NCI-H146 treated with DMSO at 0.1 percent for 48 hours (cell line): ENCODE data around the gene FAM240A.
"Not testable (repeated sequence)": the region's sequence is repeated elsewhere in the genome, so short reads cannot be mapped to it uniquely, and the experiment has no call there.

Source experiments
- DNase-seq: peaks from one replicate; lab custom pipeline; 2025; ENCODE audit not compliant: unreplicated experiment; lab: John Stamatoyannopoulos, UW

Gene FAM240A

DNA sequence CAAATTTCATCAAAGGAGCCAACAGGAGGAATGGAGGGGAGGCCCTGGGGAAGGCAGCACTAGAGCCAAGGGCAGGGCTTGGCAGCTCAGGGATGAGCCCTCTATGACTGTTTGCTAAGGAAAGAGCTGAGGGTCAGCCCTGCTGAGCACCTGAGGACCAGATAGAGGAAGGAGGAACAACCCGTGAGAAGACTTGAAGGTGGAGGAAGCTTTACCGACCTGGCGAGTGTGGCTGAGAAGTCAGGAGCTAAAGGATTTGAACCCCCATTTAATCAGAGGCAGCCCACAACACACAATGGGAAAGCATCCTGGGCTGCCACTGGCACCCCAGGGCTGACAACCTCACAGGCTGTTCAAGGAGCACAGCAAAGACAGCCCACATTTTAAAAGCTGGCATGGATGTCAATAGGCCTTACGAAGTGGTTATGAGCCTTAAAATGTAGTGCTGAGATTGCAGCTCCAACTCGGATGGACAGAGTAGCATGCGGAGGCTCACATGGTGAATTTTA is 25.5 kb upstream of the FAM240A start:
- no peak for DNase-seq

DNA sequence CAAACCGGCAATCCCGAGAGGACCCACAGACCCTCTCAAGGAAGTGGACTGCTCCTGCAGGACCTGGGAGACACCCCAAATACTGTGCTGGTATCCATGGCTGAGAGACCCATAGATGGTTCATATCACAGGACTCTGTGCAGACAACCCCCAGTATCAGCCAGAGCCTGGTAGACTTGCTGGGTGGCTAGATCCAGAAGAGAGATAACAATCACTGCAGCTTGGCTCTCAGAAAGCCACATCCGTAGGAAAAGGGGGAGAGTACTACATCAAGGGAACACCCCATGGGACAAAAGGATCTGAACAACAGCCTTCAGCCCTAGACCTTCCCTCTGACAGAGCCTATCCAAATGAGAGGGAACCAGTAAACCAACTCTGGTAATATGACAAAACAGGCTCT is 25.1 kb upstream of the FAM240A start:
- DNase-seq, result not testable (repeated sequence)

DNA sequence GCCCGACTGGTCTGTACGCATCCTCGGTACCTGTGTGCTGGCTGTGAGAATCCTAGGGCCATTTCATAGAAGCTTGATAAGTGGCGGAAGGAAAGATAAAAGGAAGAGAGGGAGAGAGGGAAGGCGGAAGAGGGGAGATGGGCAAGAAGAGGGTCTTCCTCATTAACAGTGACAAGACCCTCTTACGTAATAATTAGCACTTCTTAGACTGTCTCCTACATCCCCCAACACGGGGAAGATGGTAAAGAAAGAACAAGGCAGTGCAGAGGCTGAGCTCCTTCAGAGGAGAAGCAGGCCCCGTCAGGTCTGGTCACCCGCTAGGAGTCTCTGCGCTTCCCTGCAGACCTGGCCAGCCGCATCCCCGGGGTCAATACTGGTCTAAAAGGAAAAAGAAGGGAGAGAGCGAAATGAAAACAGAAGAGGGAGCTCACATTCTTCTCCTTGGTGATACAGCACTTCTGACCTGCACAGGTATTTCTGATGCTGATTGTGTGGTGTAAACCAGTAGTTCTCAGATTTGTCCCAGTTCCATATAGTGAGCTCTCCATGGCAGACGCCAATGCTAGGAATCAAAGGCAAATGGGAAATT is 19.0 kb upstream of the FAM240A start:
- DNase-seq, result no peak

DNA sequence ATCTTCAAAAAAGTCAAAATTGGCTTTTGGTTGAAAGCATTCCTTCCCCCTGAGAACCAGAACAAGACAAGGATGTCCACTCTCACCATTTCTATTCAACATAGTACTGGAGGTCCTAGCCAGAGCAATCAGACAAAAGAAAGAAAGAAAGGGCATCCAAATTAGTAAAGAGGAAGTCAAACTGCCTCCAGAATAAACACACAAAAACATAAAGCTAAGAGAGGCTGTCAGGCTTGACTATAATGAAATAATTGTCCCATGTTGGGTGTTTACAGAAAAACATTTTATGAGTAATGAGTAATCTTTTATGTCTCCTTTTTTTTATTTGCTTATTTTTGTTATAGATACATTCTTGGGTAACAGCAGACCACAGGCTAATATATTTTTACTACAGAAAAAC is 18.3 kb upstream of the FAM240A start:
- no peak for DNase-seq

DNA sequence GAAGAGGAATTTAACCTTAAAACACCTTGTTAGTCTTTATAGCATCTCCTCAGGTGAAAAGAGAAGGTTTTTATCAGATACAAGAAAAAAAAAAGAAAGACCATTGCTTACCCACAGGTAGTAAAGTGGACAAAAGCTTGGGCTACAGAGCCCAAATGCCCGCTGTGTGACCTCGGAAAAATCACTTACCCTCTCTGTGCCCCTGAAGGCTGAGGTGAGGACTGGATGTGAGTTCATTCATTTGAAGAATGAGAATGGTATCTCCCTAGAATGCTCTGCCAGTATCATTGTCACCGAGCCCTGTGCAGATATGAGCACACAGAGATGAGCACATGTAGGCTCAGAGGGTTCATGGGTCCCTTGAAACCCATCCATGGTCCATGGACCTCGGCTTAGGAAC is 17.6 kb upstream of the FAM240A start:
- no peak for DNase-seq

DNA sequence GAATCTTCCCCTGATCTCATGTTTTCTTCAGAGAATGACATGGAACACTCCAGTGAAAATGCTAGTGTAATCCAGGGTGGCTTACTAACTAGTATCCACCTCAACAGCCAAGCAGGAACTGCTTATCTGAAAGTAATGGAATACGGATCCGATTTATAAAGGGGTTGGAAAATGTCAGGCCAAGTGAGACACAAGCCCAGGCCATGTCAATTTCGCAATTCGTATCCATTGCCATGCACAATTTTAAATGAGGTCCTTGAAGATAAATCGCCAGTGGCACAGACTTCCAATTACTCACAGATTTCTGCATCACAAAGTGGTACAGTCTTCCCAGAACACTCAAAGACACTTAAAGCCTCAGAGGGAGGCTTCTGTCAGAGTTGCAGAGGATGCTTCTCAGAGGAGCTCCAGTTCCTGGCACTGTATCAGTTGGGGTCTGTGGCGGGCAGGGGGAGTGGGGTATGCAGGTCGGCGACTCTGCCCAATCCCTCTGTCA is 16.5 kb upstream of the FAM240A start:
- no peak for DNase-seq

DNA sequence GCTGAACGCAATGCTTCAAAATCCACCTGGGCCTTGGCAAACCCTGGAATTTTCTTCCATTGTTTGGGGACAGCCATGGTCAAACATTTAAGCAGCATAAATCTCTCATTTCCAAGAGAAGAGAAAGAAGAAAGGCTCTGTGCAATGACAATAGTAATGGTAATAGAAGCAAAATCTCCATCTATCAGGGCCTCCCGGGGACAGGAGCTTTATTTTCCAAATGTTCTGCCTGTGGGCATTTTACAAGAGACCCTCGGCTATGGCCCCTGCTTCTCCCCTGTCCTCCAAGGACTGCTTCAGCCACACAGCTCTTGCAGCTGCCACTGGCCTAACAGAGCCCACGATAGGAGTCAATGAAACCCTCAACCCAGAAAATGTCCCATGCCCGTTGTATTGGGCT is 12.7 kb upstream of the FAM240A start:
- no peak for DNase-seq

DNA sequence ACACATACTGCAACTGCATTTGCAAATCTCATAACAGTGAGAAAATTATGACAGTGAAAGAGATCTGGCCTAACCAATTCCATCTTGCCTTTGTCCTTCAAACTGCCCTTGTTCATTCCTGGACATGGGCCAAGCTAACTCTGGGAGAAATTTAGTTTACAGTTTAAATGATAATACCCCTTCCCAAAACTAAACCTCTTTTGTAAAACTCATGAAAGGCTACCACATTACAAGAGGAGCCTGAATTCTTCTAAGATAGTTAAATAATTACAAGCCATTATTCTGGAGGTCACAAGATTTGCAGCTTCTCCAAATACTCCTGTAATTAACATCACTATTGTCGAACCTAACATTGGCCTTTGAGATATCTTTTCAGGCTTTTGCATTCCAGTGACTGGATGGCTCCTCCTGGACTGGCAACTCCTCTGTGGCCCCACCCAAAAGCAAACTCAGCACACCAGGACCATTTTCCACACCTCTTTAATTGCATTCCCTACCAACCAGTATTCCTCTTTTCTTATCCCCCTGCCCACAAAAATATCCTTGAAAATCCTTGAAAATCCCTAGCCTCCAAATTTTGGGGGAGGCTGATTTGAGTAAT is 8.8 kb upstream of the FAM240A start:
- DNase-seq, result no peak

DNA sequence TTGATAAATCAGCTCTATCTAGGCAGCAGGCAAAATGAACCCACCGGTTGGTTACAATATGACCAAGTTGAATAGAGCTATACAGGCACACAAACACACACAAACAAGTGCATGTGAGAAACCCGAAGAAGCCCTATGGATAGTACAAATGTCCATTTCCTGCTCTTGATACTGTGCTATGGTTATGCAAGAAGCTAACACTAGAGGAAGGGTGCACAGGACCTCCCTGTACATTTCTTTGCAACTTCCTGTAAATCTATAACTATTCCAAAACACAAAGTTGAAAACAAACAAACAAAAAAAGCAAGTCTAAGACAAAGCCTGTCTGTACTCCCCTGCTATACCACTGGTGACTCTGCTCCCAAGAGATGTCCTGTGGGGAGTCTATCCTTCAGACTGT is 8.2 kb upstream of the FAM240A start:
- DNase-seq, result no peak

DNA sequence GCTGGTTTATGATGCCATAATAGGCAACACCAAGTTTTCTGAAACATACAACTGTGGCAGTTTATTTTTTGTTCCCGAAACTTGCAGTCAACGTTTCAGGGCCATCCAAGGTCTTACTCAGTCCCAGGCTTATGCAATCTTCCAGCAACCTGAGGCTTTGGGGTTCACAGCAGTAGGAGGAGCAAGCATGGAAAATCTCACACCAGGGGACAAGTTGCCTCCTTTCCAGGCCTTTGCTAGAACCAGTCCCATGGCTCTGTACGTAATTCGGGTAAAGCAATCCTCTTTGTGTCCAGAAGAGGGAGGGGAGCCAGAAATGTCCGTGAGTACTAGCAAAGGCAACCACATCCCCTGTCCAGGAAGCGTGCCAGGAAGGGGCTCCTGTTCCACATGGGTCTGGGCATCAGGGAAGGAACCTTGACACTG is 4.7 kb upstream of the FAM240A start:
- DNase-seq, result no peak

DNA sequence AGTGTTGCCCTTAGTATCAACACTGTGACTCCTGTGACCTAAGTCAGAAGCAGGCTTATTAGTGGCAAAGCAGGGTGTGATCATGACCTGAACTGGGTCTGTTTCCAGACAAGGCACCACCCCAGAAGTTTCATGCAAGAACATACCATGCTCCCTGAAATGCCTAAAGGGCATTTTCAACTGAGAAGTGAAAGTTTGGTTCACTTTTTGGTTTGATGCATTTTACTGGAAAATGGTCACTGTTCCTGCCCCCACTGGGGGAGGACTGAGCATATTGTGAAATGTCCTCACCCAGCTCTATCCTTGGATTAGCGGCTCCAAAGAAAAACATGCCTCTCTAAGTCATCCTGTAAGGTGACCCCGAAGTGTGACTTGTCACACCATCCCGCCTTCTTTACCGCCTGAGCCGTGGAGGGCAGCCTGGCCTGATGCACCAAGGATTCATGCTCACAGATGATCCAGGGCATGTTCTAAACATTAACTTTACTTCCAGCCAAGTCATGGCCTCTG is 3.1 kb upstream of the FAM240A start:
- no peak for DNase-seq

DNA sequence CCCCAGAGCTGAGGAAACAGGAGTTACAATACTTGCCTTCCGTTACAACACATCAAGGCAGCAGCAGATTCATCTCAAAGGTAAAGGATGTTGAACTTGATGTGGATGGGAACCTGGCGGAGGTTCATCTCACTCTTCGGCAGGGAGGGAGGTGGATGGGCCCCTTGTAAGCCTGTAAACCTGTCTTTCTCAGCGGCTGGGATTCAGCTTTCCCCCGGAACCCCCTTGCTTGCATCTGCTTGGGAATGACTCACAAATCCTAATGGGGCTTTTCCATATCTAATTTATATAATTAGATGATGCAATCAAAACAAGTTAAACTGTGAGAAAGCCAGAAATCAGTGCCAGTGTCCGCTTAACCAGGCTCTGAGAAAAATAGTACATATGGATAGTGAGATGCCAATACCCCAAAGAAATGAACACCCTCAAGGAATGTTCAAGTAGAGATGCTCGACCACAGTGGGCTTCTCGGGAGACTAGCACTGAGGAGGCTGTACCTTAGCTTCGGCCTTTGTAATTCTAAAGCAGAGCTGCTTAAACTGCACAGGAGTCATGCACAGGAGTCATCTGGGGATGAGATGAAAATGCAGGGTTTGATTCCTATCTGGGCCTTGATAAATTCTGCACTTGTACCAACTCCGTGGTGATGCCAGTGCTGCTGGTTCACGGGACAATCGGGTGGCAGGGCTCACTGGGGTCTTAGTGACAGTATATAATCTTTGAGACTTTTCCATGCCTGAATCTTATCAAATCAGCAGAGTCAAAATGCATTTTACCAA is 2.2 kb upstream of the FAM240A start:
- DNase-seq, result no peak

DNA sequence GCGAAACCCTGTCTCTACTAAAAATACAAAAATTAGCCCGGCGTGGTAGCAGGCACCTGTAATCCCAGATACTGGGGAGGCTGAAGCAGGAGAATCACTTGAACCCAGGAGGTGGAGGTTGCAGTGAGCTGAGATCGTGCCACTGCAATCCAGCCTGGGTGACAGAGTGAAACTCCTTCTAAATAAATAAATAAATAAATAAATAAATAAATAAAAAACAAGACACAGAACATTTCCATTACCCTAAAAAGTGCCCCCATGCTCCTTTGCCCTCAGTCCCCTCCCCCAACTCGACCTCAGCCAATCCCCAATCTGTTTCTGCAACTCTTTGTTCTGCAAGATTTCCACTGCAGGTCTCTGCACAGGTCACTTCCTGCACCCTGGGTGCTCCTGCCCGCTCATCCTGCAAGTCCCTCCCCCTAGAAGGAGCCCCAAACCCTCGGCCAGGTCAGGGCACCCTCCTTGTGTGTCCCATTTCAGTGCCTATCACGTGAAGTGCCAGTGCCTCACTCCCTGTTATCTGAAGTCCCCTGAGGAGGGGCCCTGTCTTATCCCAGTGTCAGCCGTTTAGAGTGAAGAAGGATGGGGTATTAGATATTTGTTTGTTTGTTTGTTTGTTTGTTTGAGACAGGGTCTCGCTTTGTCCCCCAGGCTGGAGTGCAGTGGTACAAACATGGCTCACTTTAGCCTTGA is 1.1 kb downstream of the FAM240A start:
- DNase-seq, result no peak

DNA sequence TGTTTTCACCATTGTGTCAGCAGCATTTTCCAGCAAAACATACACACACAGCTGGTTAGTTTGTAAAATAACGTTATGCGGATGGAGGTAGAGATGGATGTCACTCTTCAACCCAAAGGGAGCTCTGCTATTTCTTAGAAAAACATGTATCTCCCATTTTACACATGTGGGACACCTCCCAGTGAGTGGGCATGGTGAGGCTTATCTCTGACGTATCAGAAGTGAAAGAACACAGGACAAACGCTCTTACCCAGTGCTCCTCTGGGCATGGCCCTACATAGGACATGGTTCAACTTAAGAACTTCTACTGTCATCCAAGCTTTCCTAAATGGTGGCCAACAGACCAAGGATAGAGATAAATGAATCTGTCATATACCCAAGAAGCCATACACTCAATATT is 2.1 kb downstream of the FAM240A start:
- DNase-seq, result no peak

DNA sequence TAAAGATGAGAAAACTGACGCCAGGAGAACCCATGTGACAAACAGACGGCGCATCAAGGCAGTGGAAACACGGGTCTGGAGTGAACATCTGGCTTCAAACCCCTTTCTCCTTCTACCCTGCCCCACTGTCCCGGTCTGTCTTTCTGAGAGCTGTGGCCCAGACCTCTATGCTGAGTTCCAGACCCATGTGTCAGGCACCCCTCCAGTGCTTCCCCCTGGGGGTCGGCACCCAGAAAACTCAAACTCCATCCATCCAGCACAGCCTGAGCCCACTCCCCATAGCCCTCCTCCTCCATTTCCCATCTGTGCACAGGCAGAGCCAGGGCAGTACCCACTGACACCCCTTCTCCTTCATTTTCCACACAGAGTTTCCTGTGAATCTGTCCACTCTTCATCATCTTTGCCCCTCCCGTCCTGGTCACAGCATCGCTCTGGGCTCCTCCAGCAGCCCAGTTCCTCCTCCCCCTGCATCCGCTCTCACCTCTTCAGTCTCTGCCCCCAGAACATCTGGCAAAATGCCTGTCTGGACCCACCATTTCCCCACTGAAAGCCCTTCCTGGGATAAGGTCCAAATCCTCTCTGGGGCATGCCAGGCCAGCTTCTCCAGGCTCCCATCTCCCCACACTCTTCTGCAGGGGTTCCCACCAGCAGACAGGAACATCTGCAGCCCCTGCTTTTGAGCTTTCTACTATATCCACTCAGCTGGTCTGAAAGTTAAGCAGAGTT is 2.9 kb downstream of the FAM240A start:
- DNase-seq, result no peak

DNA sequence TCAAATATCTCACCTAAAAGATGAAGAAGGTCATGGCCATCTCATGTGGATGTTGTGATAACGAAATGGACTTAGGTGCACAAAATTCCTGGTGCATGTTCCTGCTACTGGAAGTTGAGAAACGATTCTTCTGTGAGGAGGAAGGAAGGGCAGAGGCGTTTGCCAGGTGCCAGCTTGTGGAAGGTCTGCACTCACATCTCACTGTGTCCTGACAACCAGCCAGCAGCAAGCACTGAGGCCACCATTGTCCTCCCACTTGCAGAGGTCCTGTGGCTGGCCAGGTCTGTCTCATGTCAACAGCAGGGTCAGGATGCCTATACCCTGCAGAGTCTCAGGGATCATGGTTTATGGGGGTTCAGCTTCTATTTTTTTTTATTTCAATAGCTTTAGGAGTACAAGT is 3.7 kb downstream of the FAM240A start:
- no peak for DNase-seq

DNA sequence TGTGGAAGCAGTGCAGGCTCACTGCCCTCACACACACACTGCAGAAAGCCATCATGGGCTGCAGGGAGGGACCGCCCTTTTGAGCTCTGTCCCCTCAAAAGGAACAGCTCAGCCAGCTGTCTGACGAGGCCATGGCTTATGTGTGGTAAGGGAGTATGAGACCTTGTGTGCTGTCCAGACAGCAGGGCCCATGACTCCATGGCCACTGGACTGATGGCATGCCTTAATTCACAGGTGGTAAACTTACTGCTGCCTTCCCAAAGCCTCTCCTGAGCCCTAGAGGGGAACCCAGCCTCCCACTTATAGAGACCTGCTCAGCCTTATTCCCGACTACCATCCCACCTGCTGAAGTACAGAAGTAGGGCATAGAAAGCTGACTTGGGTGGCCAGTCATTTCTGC is 5.6 kb downstream of the FAM240A start:
- no peak for DNase-seq

DNA sequence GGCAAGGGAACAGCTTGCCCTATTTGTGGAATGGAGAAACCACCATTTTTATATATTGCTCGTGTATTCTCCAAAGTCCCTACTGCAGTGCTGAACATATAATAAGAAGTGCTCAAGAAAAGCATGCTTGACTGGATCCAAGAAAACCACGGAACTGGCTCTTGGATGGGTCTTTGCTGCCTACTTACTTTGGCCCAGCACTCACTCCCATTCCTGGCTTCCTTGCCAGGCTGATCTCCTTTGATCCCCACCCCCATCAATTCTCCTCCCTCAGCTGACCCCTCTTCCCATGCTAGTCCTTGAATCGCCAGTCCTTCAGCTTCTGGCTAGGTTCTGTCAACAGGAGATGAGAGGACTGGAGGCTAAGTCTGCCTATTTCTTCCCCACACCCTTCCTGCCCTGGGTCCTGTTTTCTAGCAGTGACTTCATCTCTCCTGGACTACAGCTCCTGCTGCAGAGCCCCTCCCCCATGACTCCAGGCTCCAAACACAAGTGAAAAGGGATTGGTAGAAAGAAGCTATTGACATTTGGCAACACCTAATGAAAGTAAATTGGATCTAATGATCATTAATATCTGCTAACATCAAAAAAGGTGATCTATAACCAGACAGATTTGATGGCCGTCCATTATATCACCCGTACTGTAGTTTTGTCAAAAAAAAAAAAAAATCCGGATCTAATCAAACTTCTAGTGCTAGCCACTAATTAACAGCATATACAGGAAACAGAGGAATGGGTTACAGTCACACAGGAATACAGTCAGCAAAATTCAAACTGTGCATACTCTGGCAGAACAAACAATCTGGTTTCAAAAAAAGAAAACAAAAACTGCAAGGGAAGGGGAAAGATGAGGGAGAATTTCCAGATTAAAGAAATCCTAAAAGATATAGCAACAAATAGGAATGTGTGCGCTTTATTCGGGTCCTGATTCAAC is 7.8 kb downstream of the FAM240A start:
- DNase-seq, result no peak

DNA sequence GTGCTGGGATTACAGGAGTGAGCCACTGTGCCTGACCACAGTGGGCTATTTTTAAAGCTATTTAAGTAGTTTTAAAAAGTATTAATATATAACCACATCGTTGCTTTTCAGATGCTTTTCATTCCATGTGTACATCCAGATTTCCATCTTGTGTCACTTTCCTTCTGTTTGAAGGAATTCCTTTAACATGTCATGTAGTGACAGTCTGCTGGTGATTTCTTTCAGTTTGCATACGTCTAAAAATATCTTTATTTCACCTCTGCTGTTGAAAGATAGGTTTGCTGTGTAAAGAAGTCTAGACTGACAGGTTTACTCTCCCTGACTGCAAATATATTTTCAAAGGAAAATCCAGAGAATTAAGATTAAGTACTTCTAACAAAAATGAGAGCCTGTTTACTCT is 12.2 kb downstream of the FAM240A start:
- DNase-seq, result no peak
